ENCODE measurements around the gene SMARCD2.
A peak's percentile ranks its signal among the peaks of the same experiment; 100 is the strongest.

The SMARCD2 gene

GRCh38 chr17:63831505-63831904, 11.0 kb downstream of the SMARCD2 start:
- TF ChIP-seq, protein P1, sequence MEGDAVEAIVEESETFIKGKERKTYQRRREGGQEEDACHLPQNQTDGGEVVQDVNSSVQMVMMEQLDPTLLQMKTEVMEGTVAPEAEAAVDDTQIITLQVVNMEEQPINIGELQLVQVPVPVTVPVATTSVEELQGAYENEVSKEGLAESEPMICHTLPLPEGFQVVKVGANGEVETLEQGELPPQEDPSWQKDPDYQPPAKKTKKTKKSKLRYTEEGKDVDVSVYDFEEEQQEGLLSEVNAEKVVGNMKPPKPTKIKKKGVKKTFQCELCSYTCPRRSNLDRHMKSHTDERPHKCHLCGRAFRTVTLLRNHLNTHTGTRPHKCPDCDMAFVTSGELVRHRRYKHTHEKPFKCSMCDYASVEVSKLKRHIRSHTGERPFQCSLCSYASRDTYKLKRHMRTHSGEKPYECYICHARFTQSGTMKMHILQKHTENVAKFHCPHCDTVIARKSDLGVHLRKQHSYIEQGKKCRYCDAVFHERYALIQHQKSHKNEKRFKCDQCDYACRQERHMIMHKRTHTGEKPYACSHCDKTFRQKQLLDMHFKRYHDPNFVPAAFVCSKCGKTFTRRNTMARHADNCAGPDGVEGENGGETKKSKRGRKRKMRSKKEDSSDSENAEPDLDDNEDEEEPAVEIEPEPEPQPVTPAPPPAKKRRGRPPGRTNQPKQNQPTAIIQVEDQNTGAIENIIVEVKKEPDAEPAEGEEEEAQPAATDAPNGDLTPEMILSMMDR (IDR thresholded peaks at IDR 0.05; ENCODE audit: insufficient read depth, low read length, missing control alignments), result no peak
- ChIA-PET POLR2A (no interaction called here), CTCF (interaction anchor here (0.9 to 6.3 kb wide), 2 partner anchors 9 to 35 kb away, joined by 4 to 58 read pairs; partner anchors contain the start of gene SMARCD2)
- no peak for DNase-seq (ENCODE audit: low read depth, low spot score)
- H3K4me3 ChIP-seq (ENCODE audit: low read depth, low read length), result no peak overlapping the region

GRCh38 chr17:63830904-63831491, 11.5 kb downstream of the SMARCD2 start:
- ChIA-PET CTCF (interaction anchor here (0.9 to 6.3 kb wide), 2 partner anchors 9 to 34 kb away, joined by 4 to 58 read pairs; partner anchors contain the start of gene SMARCD2), POLR2A (no interaction called here)
- no peak overlapping the region for H3K4me3 ChIP-seq (ENCODE audit: low read depth, low read length)
- TF ChIP-seq, protein P1 (IDR thresholded peaks at IDR 0.05; ENCODE audit: insufficient read depth, low read length, missing control alignments), result no peak
- DNase-seq (ENCODE audit: low read depth, low spot score), result no peak

- no peak overlapping the region for H3K4me3 ChIP-seq (ENCODE audit: low read depth, low read length)
- CTCF ChIA-PET, result interaction anchor here (6.3 kb wide), 1 partner anchor 10 kb away, joined by 58 read pairs; the partner anchor contains the start of gene SMARCD2
- TF ChIP-seq, protein P1 (IDR thresholded peaks at IDR 0.05; ENCODE audit: insufficient read depth, low read length, missing control alignments), result no peak
- no peak for DNase-seq (ENCODE audit: low read depth, low spot score)
- POLR2A ChIA-PET, result interaction anchor here (1.1 kb wide), 1 partner anchor 8 kb away, joined by 5 read pairs; no protein-coding TSS in a partner anchor
Observed at GRCh38 chr17:63830278-63830677, 12.2 kb downstream of the SMARCD2 start.

DNA sequence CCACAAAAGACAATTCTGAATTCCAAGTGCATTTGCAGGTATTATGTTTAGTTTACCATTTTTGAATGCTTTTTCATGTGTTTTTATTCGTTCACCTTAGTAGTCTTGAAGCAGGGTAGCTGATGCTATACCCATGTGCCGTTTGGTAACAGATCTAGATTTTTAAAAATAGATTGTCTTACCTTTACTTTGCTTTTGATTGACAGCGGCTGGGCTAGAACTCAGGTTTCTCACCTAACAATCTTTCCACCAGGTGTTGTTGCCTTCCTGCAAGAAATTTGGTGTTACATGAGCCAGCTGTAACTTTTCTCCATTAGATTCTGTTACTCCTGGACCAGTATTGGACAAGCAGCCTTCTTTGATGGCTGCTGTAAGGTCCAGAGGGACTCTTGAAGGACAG, 13.5 kb downstream of the SMARCD2 start:
- DNase-seq (ENCODE audit: low read depth, low spot score), result no peak
- TF ChIP-seq, protein P1 (IDR thresholded peaks at IDR 0.05; ENCODE audit: insufficient read depth, low read length, missing control alignments), result no peak
- no peak overlapping the region for H3K4me3 ChIP-seq (ENCODE audit: low read depth, low read length)
- ChIA-PET POLR2A (interaction anchor here (1.0 kb wide), 1 partner anchor 12 kb away, joined by 4 read pairs; no protein-coding TSS in a partner anchor), CTCF (interaction anchor here (0.7 to 6.3 kb wide), 5 partner anchors 10 to 79 kb away, joined by 3 to 58 read pairs (median 6); partner anchors contain the start of gene SMARCD2)

DNA sequence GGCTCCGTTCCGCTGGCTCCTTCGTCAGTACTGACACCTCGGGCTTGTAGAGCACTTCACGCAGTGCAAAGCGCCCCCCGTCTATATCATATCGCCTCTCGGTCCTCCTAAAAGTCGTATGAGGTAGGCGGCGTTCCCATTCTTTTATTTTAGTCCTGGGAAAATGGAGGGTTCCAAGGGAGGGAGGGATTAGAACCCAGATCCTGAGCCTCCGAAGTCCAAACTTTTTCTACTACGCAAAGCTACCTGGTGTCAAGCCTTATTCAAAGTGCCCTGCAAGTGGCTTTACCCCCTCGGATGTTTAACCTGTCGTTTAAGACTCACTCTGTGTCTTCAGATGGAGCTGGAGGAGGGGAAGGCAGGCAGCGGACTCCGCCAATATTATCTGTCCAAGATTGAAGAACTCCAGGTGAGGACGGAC, 14.7 kb downstream of the SMARCD2 start:
- TF ChIP-seq, protein P1 (IDR thresholded peaks at IDR 0.05; ENCODE audit: insufficient read depth, low read length, missing control alignments), result no peak
- ChIA-PET POLR2A (interaction anchor here (0.7 to 1.3 kb wide), 3 partner anchors 13 to 153 kb away, joined by 3 to 5 read pairs (median 4); no protein-coding TSS in a partner anchor), CTCF (interaction anchor here (0.8 to 6.3 kb wide), 6 partner anchors 9 to 86 kb away, joined by 3 to 58 read pairs (median 5); partner anchors contain the start of gene SMARCD2)
- peak overlapping the region; percentile 84 for H3K4me3 ChIP-seq (ENCODE audit: low read depth, low read length)
- DNase-seq (ENCODE audit: low read depth, low spot score), result no peak
